ENCODE results near the gene CTLA4. TPM values are rescaled to one million over a fixed set of nuclear protein-coding genes. Genes with fewer than 3 reads are reported as not detected.

The CTLA4 gene
- total and polyA plus RNA-seq, 12 donors, result 0.13 to 1.6 (median 0.61) TPM; not detected in 4

DNA sequence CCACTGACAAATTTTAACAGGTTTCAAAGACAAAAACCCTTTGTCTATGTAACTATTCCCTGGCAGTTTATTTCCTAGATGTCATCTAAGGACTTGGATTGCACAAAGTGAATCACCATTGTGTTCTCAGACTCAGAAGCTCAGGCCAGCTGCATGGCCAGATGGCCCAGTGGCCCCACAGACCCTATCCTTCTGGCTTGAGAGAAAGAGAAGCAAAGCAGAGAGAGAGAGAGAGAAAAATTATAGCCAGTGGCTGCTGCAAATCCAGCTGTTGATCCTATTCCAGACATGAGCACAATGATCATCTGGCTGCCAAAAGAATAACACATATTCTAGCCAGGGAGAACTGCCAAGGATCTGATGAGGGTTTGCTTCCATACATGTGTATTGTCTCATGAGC is 25.8 kb downstream of the CTLA4 start:
- intact Hi-C loops (cut with DNase I), result no loop called here
- TF ChIP-seq, protein P1, sequence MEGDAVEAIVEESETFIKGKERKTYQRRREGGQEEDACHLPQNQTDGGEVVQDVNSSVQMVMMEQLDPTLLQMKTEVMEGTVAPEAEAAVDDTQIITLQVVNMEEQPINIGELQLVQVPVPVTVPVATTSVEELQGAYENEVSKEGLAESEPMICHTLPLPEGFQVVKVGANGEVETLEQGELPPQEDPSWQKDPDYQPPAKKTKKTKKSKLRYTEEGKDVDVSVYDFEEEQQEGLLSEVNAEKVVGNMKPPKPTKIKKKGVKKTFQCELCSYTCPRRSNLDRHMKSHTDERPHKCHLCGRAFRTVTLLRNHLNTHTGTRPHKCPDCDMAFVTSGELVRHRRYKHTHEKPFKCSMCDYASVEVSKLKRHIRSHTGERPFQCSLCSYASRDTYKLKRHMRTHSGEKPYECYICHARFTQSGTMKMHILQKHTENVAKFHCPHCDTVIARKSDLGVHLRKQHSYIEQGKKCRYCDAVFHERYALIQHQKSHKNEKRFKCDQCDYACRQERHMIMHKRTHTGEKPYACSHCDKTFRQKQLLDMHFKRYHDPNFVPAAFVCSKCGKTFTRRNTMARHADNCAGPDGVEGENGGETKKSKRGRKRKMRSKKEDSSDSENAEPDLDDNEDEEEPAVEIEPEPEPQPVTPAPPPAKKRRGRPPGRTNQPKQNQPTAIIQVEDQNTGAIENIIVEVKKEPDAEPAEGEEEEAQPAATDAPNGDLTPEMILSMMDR (IDR thresholded peaks at IDR 0.05), result no peak
- Histone ChIP-seq H3K27me3 (no peaks in the 10 kb centered on the region), H3K27ac (peak overlapping the region in 3 of 10 donors; percentile 29 to 67 (median 37)), H3K4me1 (peaks cover 0 to 34% (median 0%) of the 10 kb centered on the region in 9 donors), H3K9me3 (no peaks in the 10 kb centered on the region), H3K4me3 (no peak overlapping the region), H3K36me3 (no peaks in the 10 kb centered on the region)
- ATAC-seq (peak; percentile 81 to 90 (median 85)), DNase-seq (peak; percentile 25 to 36)

DNA sequence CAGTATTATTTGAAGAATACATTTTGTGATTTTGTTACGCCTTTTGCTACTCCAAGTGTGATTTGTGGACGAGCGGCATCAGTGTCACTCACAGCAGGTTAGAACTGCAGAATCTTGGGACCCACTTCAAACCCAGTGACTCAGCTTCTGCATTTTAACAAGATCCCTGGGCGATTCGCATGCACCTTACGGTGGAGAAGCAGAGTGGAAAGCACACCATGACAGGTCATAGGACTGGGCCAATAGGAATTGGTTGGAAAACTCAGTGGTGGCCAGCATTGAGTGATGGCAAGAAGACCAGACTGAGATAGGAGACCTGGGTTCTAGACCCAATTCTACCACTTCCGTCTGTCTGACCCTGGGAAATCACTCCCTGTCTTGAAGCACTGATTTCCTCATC is 26.3 kb downstream of the CTLA4 start:
- H3K27me3 ChIP-seq, result no peaks in the 10 kb centered on the region
- no peak overlapping the region for H3K4me3 ChIP-seq
- H3K4me1 ChIP-seq, result peaks cover 0 to 38% (median 0%) of the 10 kb centered on the region in 9 donors
- intact Hi-C loops (cut with DNase I), result no loop called here
- no peaks in the 10 kb centered on the region for H3K36me3 ChIP-seq
- TF ChIP-seq, protein P1 (IDR thresholded peaks at IDR 0.05), result no peak
- peak overlapping the region in 2 of 10 donors; percentile 18 to 37 for H3K27ac ChIP-seq
- DNase-seq (no peak), ATAC-seq (peak in 4 of 8 donors; percentile 24 to 47 (median 38))
- no peaks in the 10 kb centered on the region for H3K9me3 ChIP-seq
- 79 to 84% methylated on average over 7 of the region's 7 CpGs for WGBS, 2 donors

DNA sequence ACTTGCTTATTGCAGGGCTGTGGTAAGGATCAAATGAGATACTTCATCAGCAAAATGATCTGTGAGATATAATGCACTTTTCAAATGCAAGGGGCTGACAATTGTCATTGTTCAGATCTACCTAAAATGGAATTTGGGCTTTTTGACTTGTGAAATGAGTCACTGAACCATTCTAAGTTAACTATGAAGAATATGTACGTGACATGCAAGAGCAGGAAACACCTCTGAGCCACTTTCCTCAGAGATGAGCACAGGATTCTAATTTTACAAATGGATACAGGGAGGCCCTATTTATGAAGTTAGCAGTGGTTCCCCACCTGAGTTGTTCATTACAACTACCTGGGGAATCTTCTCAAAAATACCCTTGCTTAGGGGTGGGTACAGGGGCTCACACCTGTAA is 26.7 kb downstream of the CTLA4 start:
- 87 to 97% methylated on average over 1 of the region's 1 CpG for WGBS, 2 donors
- Histone ChIP-seq H3K4me1 (peaks cover 0 to 38% (median 0%) of the 10 kb centered on the region in 9 donors), H3K36me3 (no peaks in the 10 kb centered on the region), H3K9me3 (no peaks in the 10 kb centered on the region), H3K27me3 (no peaks in the 10 kb centered on the region), H3K4me3 (no peak overlapping the region), H3K27ac (peak overlapping the region in 2 of 10 donors; percentile 18 to 37)
- DNase-seq (no peak), ATAC-seq (no peak)
- intact Hi-C loops (cut with DNase I), result no loop called here
- TF ChIP-seq, protein P1 (IDR thresholded peaks at IDR 0.05), result no peak

DNA sequence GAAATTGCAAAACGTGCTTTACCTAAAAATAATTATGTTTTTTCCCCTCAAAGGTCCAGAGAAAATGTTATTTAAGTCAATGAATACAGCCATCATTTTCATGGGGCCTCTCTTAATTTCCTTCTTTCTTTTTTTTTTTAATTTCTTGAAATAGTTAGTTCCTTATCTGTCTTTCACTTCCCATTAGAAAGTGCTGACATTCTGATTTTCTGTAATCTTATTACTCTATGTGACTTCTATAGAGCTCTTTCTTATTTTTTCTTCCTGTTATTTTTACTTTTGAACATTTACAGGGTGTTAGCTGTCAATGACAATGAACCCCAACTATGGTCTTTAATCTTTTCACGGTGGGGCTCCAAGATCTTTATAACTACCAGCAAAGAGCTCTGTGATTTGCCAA is 30.0 kb downstream of the CTLA4 start:
- Histone ChIP-seq H3K4me1 (peaks cover 0 to 23% (median 0%) of the 10 kb centered on the region in 9 donors), H3K27ac (peak overlapping the region in 3 of 10 donors; percentile 1 to 80 (median 6)), H3K27me3 (no peaks in the 10 kb centered on the region), H3K4me3 (no peak overlapping the region), H3K36me3 (no peaks in the 10 kb centered on the region), H3K9me3 (peaks cover 0 to 21% (median 8%) of the 10 kb centered on the region in 11 donors)
- TF ChIP-seq, protein P1 (IDR thresholded peaks at IDR 0.05), result no peak
- 41 to 49% methylated on average over 2 of the region's 2 CpGs for WGBS, 2 donors
- DNase-seq, result no peak
- intact Hi-C loops (cut with DNase I), result no loop called here
- peak in 4 of 8 donors; percentile 19 to 34 (median 32) for ATAC-seq

All from heart right ventricle (tissue), 16 donors.